Thyroid gland (tissue), 4 donors: ENCODE results near the gene MYADML2. TPM values are rescaled to one million over a fixed set of nuclear protein-coding genes. Genes with fewer than 3 reads are reported as not detected.
"Not testable (repeated sequence)": the region's sequence is repeated elsewhere in the genome, so short reads cannot be mapped to it uniquely, and the experiment has no call there.

Experiments
- DNase-seq, 2 donors: peaks; one replicate each; pipeline ENCODE4 v3.0.0-alpha.2; 2019
- H3K27ac ChIP-seq, 3 donors: fragments of 200-600 bp; sonication (generic); 1 replicate in 2 of 3; 2 replicates in 1 of 3; pipeline ENCODE4 v1.5.1; 2016 to 2019; ENCODE audit warnings: mild to moderate bottlenecking in 1 of 3, moderate library complexity in 1 of 3
- H3K27me3 ChIP-seq: fragments of 200-600 bp; sonication (generic); one replicate; pipeline ENCODE4 v1.5.1; 2019
- H3K36me3 ChIP-seq, 2 donors: fragments of 200-600 bp; sonication (generic); one replicate each; pipeline ENCODE4 v1.5.1; 2016 to 2019
- H3K4me1 ChIP-seq, 2 donors: fragments of 200-600 bp; sonication (generic); one replicate each; pipeline ENCODE4 v1.5.1; 2017 to 2019
- H3K4me3 ChIP-seq, 3 donors: fragments of 200-600 bp; sonication (generic); replicated peaks in 1 of 3; 1 replicate in 2 of 3; 2 replicates in 1 of 3; pipeline ENCODE4 v1.5.1; 2016; ENCODE audit warnings: mild to moderate bottlenecking in 1 of 3
- H3K9me3 ChIP-seq: fragments of 200-600 bp; sonication (generic); one replicate; pipeline ENCODE4 v1.5.1; 2017
- CTCF ChIP-seq, 6 experiments: fragments of 200-600 bp in 3 of 6; fragments of 450-650 bp in 3 of 6; sonication (generic) in 3 of 6; IDR thresholded peaks; one replicate each; pipeline ENCODE4 v1.5.1; 2016 to 2019; ENCODE audit warnings: antibody characterized with exemption in 6 of 6, mild to moderate bottlenecking in 2 of 6, inconsistent platforms in 1 of 6, moderate library complexity in 1 of 6
- POLR2A ChIP-seq, 2 donors: fragments of 450-650 bp; IDR thresholded peaks; one replicate each; pipeline ENCODE4 v1.6.1; 2017; ENCODE audit warnings: antibody characterized with exemption in 2 of 2, mild to moderate bottlenecking in 2 of 2, moderate library complexity in 1 of 2
- WGBS, 2 donors: methylation state at CpG; one replicate each; pipeline ENCODE4 v1.1.5; 2017; 5-methylcytosine and 5-hydroxymethylcytosine counted together
- intact Hi-C: fragments of 100-400 bp; cut with DNase I; formaldehyde crosslinking; loops from one replicate; pipeline ENCODE4 v1.15.1; 2023
- total RNA-seq, 4 donors: library from RNA; depleted of rRNA; stranded (reverse); fragments of >200 nt; gene quantifications; one replicate each; pipeline ENCODE4 v1.2.3, GENCODE V29; 2016

The MYADML2 gene
- total RNA-seq, 4 donors from 2014 or later = not detected

- no peak for DNase-seq
- Histone ChIP-seq H3K27me3 (no peaks in the 10 kb centered on the region), H3K36me3 (peaks cover 30 to 31% of the 10 kb centered on the region in 2 donors), H3K4me1 (peaks cover 24 to 34% of the 10 kb centered on the region in 2 donors), H3K4me3 (no peak overlapping the region), H3K9me3 (no peaks in the 10 kb centered on the region), H3K27ac (no peak overlapping the region)
- WGBS, 2 donors = 80 to 86% methylated on average over 10 to 15 of the region's 15 CpGs
- TF ChIP-seq CTCF (IDR thresholded peaks at IDR 0.05) (no peak), POLR2A (IDR thresholded peaks at IDR 0.05) (no peak)
- intact Hi-C loops = no loop called here
These were observed 28.0 kb downstream of the MYADML2 start for GRCh38 chr17:81918832-81919545.

DNA sequence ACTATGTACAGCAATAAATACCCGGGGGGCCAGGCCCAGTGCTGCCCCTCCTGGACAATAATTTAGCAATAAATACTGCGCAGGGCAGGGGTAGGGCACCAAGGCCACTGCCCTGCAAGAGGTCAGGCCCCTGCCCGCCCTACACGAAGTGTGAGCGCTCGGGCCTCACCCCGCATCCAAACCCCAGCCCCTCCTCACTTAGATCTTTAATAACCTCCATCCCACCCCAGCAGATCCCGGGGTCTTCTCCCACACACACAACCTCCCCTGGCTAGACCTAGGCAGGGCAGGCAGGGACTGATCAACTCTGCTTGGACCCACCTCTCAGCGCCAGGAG lies 28.7 kb downstream of the MYADML2 start:
- WGBS, 2 donors = 40 to 44% methylated on average over 9 of the region's 9 CpGs
- peak overlapping the region in 1 of 3 donors; percentile 35 for H3K27ac ChIP-seq
- peak overlapping the region in 1 of 3 donors; percentile 96 for H3K4me3 ChIP-seq
- H3K27me3 ChIP-seq, intact Hi-C loops, DNase-seq, H3K9me3 ChIP-seq: not testable (repeated sequence)
- H3K36me3 ChIP-seq = peaks cover 36 to 38% of the 10 kb centered on the region in 2 donors
- H3K4me1 ChIP-seq = peaks cover 18 to 27% of the 10 kb centered on the region in 2 donors
- peak in 1 of 6 experiments; percentile 1 for TF ChIP-seq CTCF (IDR thresholded peaks at IDR 0.05)

GRCh38 chr17:81917565-81918332 lies 29.3 kb downstream of the MYADML2 start, which contains the start of gene SIRT7:
Gene SIRT7 (minus strand): TSS chr17:81918176. CDS start chr17:81918131, 45 bp downstream.
- no peaks in the 10 kb centered on the region for H3K9me3 ChIP-seq
- DNase-seq = peak; percentile 57 to 61
- H3K27ac ChIP-seq = peak within 1 kb of the TSS in 1 of 3 donors; percentile 35
- WGBS, 2 donors = 4% methylated on average over 23 to 24 of the region's 94 CpGs
- peak within 1 kb of the TSS; percentile 50 to 96 (median 52) for H3K4me3 ChIP-seq
- peak in 1 of 2 donors; percentile 57 for TF ChIP-seq POLR2A (IDR thresholded peaks at IDR 0.05)
- TF ChIP-seq CTCF (IDR thresholded peaks at IDR 0.05) = peak in 1 of 6 experiments; percentile 3
- peaks cover 38 to 41% of the 10 kb centered on the region in 2 donors for H3K36me3 ChIP-seq
- H3K27me3 ChIP-seq = no peaks in the 10 kb centered on the region
- intact Hi-C loops = no loop called here
- H3K4me1 ChIP-seq = peaks cover 13 to 22% of the 10 kb centered on the region in 2 donors

- Histone ChIP-seq H3K4me3 (peak overlapping the region in 1 of 3 donors; percentile 96), H3K36me3 (peaks cover 28 to 32% of the 10 kb centered on the region in 2 donors), H3K4me1 (peaks cover 13 to 20% of the 10 kb centered on the region in 2 donors), H3K9me3 (no peaks in the 10 kb centered on the region), H3K27ac (no peak overlapping the region), H3K27me3 (no peaks in the 10 kb centered on the region)
- intact Hi-C loops = no loop called here
- 79 to 85% methylated on average over 21 of the region's 21 CpGs for WGBS, 2 donors
- no peak for DNase-seq
- no peak for TF ChIP-seq POLR2A (IDR thresholded peaks at IDR 0.05)
- no peak for TF ChIP-seq CTCF (IDR thresholded peaks at IDR 0.05)
These were observed 30.6 kb downstream of the MYADML2 start for GRCh38 chr17:81916234-81917001.
